Adrenal gland (tissue), 5 donors: ENCODE results near the gene TMEM163.

Source experiments
- CTCF ChIP-seq, 6 experiments: fragments of 450-650 bp in 4 of 6; fragments of 200-600 bp in 2 of 6; sonication (generic) in 1 of 6; IDR thresholded peaks; 1 replicate in 5 of 6; 2 replicates in 1 of 6; pipeline versions ENCODE4 v1.5.1 to v1.8.0; 2016 to 2021; ENCODE audit warnings: antibody characterized with exemption in 6 of 6, mild to moderate bottlenecking in 2 of 6, moderate library complexity in 1 of 6
- POLR2A ChIP-seq, 2 donors: fragments of 450-650 bp; IDR thresholded peaks; one replicate each; pipeline ENCODE4 v1.6.1; 2017; ENCODE audit warnings: antibody characterized with exemption in 2 of 2, mild to moderate bottlenecking in 2 of 2, moderate library complexity in 1 of 2
- donor health status: DM: no; HTN: no; CAD: no.

DNA sequence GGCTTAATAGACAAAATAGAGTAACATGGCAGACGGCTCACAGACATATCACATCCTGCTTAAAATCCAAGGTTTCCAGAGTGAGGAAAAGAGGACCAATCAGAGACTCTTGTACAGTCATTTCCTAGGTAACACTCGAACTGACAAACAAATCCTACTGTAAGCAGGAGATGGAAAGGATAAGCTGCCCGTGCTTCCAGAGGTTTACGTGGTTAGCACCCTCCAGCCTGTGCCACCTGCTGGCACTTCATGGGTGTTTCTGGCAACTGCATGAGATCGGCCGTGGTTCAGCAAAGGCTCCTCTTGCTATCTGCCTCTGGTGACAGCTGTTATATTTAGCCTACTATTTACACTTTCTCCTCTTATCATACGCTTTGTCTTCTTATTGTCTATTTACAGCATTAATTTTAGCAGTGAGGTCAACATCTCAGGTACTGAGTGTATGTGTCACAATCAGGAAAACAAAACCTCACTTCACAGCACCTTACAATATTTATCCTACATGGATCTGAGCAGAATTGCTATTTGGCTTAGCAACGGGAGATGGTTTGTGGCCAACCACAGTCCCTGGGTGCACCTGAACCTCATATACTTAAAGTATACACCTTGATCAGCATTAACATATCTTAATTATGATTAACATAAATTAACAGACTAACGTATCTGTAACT, 226.9 kb downstream of the TMEM163 start:
- peak in 1 of 6 experiments; percentile 29 for TF ChIP-seq CTCF (IDR thresholded peaks at IDR 0.05)
- TF ChIP-seq POLR2A (IDR thresholded peaks at IDR 0.05) = no peak
